Stimulated activated naive CD8-positive, alpha-beta T cell treated with anti-CD3 and anti-CD28 coated beads, Interleukin-15, amount 100 ng/mL, for 72 hours (primary cell): ENCODE data around the gene NNMT.

ENCODE experiments used
- ATAC-seq: fragments of 150-1000 bp; cut with Tn5 transposase; 2 replicates; pipeline ENCODE4 v1.10.0; 2021; ENCODE audit warnings: mild to moderate bottlenecking, moderate library complexity
- DNase-seq, 2 donors: peaks; one replicate each; pipeline ENCODE4 v3.0.0; 2021 to 2022
- H3K27ac Mint-ChIP-seq, 2 donors: one replicate each; pipeline ENCODE4 v1.8.0; 2022; ENCODE audit warnings: mild to moderate bottlenecking in 2 of 2, mixed read lengths in 2 of 2, moderate library complexity in 2 of 2
- H3K27me3 Mint-ChIP-seq: one replicate; pipeline ENCODE4 v1.8.0; 2022; ENCODE audit warnings: mixed read lengths
- H3K4me1 Mint-ChIP-seq: one replicate; pipeline ENCODE4 v1.8.0; 2022; ENCODE audit warnings: mild to moderate bottlenecking, mixed read lengths
- H3K4me3 Mint-ChIP-seq, 2 donors: one replicate each; pipeline ENCODE4 v1.8.0; 2022; ENCODE audit warnings: mild to moderate bottlenecking in 2 of 2, mixed read lengths in 2 of 2, moderate library complexity in 1 of 2
- H3K9me3 Mint-ChIP-seq, 2 donors: one replicate each; pipeline ENCODE4 v1.8.0; 2022; ENCODE audit warnings: mixed read lengths in 2 of 2

The NNMT gene

DNA sequence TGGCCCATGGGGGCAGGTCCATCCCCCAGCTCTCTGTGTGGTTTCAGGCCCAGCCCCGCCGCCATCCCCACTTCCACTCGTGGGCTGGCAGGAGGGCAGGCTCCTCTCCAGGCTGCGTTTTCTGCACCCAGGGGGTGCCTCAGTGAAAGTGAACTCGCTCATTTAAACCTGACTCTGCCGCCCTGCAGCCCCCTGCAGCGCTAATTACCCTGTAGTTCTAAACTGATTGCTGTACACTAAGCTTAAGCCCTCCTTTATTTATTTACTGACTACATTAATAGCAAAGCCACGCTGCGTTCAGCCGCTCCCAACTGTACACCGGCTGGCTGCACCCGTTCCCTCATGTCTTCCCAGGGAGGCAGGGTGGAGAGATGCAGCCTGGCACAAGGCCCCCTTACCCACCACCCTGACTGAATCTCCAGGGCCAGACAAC is 36.6 kb upstream of the NNMT start:
- ATAC-seq: no peak
- no peak overlapping the region for H3K4me3 Mint-ChIP-seq
- no peaks in the 10 kb centered on the region for H3K4me1 Mint-ChIP-seq
- no peak for DNase-seq
- no peak overlapping the region for H3K27ac Mint-ChIP-seq
- no peaks in the 10 kb centered on the region for H3K9me3 Mint-ChIP-seq
- no peaks in the 10 kb centered on the region for H3K27me3 Mint-ChIP-seq

DNA sequence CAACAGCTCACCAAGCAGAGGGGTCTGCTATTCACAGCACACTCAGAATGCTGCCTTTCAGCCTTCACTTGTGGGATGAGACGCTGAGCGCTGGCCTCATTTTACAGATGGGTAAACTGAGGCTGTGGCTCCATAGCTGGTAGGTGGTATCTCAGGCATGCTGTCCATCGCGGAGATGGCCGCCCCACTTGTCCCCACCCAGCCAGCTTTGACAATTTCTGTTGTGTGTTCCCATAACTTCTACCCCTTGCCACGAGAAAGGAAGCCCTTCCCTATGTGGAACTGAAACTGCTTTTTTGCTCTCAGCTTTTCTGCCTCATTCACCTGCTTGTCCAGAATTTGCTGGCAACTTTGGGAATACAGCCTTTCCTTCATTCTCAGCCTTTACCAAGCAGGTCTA is 36.1 kb upstream of the NNMT start:
- no peaks in the 10 kb centered on the region for H3K9me3 Mint-ChIP-seq
- H3K4me1 Mint-ChIP-seq: no peaks in the 10 kb centered on the region
- no peak for ATAC-seq
- H3K27me3 Mint-ChIP-seq: no peaks in the 10 kb centered on the region
- H3K27ac Mint-ChIP-seq: no peak overlapping the region
- DNase-seq: no peak
- no peak overlapping the region for H3K4me3 Mint-ChIP-seq

DNA sequence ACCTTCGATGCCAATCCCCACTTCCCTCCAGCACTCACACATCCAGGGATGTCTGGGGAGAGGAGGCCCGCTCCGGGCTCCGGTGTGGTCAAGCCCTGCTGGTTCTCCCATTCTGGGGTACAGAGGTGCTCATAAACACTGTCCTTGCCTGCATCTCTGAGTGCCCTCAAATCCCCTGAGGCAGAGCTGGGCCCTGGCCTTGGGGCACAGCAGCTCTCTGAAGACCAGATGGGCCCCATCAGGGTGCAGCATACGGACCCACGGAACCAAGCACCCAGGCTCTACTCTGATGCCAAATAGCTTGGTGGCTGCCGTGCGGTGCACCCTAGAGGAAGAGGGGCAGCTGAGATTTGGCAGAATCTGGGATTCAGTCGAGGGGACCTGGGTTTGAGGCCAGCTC is 35.7 kb upstream of the NNMT start:
- ATAC-seq (peak; percentile 18), DNase-seq (no peak)
- Mint-ChIP-seq H3K27ac (no peak overlapping the region), H3K9me3 (no peaks in the 10 kb centered on the region), H3K4me1 (no peaks in the 10 kb centered on the region), H3K27me3 (no peaks in the 10 kb centered on the region), H3K4me3 (no peak overlapping the region)

DNA sequence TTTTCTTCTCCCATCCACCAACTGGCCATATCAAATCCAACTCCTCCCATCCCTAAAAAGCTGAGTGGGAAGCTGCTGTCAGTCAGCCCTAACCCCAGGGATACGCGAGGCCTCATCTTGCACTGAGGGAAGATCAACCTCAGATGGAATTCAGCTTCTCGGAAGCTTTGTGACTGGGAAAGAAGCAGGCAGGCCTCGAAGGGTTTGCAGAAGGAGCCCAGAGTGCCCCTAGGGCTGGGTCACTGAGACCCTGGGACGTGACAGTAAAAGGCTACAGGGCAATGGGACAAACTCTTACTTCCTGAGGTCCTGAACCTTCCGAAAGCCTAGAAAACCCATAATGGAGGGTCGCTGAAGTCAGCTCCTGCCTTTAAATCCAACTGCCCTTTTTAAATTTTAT is 34.4 kb upstream of the NNMT start:
- Mint-ChIP-seq H3K27me3 (no peaks in the 10 kb centered on the region), H3K27ac (no peak overlapping the region), H3K9me3 (no peaks in the 10 kb centered on the region), H3K4me3 (no peak overlapping the region), H3K4me1 (no peaks in the 10 kb centered on the region)
- ATAC-seq: no peak
- DNase-seq: no peak

GRCh38 chr11:114262681-114263512 is 33.3 kb upstream of the NNMT start:
- DNase-seq (no peak), ATAC-seq (peak; percentile 49)
- H3K27ac Mint-ChIP-seq: no peak overlapping the region
- H3K4me3 Mint-ChIP-seq: no peak overlapping the region
- H3K27me3 Mint-ChIP-seq: no peaks in the 10 kb centered on the region
- H3K4me1 Mint-ChIP-seq: no peaks in the 10 kb centered on the region
- no peaks in the 10 kb centered on the region for H3K9me3 Mint-ChIP-seq

DNA sequence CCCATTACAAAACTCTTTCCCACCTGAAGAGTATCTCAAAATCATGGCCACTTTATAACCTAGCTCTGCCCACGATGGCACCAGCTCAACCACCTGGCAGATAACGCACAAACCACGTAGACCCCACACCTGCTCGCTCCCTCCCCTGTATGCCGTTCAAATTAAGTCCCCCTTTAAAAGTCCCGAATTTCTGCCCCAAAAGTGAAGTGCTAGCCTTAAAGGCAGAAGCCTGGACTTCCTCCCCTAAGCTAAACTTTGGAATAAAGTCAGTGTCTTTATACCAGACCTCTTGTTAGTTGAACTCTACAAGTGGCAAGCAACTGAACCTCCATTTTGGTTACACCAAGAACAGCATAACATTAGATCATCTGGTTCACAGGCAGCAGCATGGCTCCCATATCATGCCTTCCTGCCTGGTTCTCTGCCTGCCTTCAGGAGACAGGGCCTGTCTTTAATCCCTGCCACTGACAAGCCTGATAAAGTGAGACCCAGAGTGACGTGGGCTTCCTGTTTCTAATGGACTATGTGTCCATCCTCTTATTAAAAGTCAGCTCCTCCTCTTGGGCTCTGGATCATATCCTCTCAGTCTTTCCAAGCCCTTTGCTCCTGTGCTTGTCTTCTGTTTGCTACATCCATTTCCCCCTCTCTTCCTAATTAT is 32.6 kb upstream of the NNMT start:
- no peaks in the 10 kb centered on the region for H3K27me3 Mint-ChIP-seq
- no peaks in the 10 kb centered on the region for H3K9me3 Mint-ChIP-seq

DNA sequence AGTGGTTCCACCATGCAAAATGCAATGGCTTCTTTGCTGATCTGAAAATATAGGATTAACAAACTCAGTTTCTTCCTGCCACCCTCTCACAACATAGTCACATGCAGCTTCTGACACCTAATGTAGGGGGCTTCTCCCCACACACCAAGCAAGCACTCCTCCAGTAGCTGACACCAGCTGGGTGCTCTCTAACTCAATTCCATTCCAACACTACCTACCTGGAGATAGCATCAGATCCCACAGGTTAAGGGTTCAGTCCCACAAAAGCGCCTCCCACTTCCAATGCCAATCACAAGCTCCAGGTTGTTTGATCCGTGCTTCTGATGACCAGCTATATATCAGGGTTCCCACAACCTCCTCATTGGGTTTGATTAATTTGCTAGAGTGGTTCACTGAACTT is 31.8 kb upstream of the NNMT start:
- Mint-ChIP-seq H3K4me1 (no peaks in the 10 kb centered on the region), H3K27ac (no peak overlapping the region), H3K4me3 (no peak overlapping the region), H3K9me3 (no peaks in the 10 kb centered on the region), H3K27me3 (peaks cover 3% of the 10 kb centered on the region)
- no peak for DNase-seq
- no peak for ATAC-seq

More for the DNA sequence above, 32.6 kb upstream of the NNMT start:
- no peak overlapping the region for H3K27ac Mint-ChIP-seq
- H3K4me1 Mint-ChIP-seq: no peaks in the 10 kb centered on the region
- ATAC-seq (no peak), DNase-seq (no peak)
- no peak overlapping the region for H3K4me3 Mint-ChIP-seq

DNA sequence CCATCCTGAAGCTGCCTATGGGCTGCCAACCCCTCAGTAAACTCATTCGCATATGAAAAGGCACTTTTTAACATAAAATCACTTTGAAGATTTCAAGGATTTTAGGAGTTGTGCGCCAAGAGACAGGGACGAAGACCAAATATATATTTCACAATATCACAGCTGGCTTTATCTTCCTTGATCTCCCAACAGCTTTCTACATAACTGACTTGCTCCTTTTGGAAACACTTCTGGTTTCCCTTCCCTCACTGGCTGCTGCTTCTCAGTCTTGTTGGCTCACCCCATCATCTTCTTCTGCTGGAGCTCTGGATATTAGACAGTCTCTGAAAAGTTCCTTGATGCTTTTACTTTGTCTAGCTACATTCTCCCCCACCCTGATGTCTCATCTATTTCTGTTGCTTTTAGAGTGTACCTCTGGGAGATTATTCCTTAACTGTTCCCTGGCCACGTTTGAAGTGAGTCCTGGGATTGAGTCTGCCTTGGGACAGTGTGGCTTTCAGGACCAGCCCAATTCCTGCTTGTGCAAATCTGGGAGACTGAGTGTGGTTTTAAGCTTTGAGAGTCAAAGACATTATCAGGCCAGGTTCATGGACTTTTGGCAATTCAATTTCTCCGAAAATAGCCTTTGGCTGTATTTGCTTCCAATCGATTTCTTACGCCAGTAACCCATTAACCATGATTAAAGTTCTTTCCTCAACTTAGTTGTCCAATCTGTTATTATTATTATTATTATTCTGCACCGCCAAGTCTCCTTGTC is 30.9 kb upstream of the NNMT start:
- ATAC-seq (no peak), DNase-seq (no peak)
- Mint-ChIP-seq H3K27ac (no peak overlapping the region), H3K4me1 (no peaks in the 10 kb centered on the region), H3K9me3 (no peaks in the 10 kb centered on the region), H3K4me3 (no peak overlapping the region), H3K27me3 (peaks cover 7% of the 10 kb centered on the region)

DNA sequence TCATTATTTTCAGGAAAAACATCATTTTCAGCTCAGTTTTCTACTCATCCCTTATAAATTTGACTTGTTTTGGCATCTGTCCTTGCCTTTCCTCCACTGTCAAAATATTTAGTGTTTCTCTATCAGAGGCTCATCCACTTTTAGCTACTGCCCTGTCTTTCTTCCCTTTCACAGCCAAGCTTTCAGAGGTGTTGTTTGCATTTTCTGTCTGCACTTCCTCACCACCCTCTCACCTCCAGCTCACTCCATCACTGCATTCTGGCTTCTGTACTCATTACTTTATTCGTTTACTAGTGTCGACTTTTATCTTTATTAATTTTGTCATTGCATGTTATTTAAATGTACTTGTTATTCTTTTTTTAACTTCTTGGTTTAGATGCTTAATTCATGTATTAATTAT is 26.7 kb upstream of the NNMT start:
- H3K27ac Mint-ChIP-seq: peak overlapping the region in 1 of 2 donors; percentile 5
- no peaks in the 10 kb centered on the region for H3K9me3 Mint-ChIP-seq
- H3K27me3 Mint-ChIP-seq: peaks cover 21% of the 10 kb centered on the region
- H3K4me3 Mint-ChIP-seq: no peak overlapping the region
- no peaks in the 10 kb centered on the region for H3K4me1 Mint-ChIP-seq
- ATAC-seq: no peak
- no peak for DNase-seq

DNA sequence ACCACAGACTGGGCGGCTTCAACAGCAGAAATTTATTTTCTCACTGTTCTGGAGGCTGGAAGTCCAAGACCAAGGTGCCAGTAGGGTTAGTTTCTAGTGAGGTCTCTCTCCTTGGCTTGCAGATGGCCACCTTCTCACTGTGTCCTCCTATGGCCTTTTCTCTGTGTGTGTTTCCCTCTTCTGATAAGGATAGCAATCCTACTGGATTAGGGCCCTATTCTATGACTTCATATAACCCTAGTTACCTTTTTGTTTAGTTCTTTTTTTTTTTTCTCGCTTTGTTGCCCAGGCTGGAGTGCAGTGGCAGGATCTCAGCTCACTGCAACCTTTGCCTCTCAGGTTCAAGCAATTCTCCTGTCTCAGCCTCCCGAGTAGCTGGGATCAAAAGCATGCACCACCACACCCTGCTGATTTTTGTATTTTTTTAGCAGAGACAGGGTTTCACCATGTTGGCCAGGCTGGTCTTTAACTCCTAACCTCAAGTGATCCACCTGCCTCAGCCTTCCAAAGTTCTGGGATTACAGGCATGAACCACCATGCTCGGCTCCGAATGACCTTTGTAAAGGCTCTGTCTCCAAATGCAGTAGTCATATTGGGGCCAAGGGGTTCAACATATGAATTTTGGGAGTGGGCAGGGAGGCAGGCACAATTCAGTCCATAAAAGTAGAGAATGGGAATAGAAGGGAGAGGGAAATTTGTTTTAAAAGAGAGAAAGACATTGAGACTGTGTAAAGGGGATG is 25.5 kb upstream of the NNMT start:
- peaks cover 24% of the 10 kb centered on the region for H3K27me3 Mint-ChIP-seq
- no peak overlapping the region for H3K27ac Mint-ChIP-seq
- ATAC-seq (no peak), DNase-seq (no peak)
- H3K4me1 Mint-ChIP-seq: no peaks in the 10 kb centered on the region
- H3K4me3 Mint-ChIP-seq: no peak overlapping the region
- no peaks in the 10 kb centered on the region for H3K9me3 Mint-ChIP-seq

DNA sequence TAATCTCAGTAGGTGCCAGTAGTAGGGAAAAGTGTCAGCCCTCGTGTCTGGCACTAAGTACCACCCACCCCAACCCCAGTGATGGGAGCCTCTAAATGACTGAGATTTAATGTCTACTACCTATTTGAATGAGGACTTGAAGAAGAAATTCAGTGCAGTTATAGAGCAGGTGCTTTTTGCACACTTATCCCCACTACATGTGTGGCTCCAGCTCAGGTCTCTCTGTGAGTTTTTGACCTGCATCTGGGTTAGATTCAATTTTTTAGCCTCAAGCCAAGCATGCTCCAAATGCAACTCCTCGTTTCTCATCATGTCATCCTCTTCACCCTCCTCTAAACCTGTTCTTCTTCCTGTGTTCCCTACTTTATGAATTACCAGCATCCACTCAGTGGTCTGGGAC is 24.9 kb upstream of the NNMT start:
- DNase-seq: no peak
- Mint-ChIP-seq H3K27ac (no peak overlapping the region), H3K4me1 (no peaks in the 10 kb centered on the region), H3K4me3 (no peak overlapping the region), H3K27me3 (peaks cover 24% of the 10 kb centered on the region), H3K9me3 (no peaks in the 10 kb centered on the region)
- no peak for ATAC-seq

DNA sequence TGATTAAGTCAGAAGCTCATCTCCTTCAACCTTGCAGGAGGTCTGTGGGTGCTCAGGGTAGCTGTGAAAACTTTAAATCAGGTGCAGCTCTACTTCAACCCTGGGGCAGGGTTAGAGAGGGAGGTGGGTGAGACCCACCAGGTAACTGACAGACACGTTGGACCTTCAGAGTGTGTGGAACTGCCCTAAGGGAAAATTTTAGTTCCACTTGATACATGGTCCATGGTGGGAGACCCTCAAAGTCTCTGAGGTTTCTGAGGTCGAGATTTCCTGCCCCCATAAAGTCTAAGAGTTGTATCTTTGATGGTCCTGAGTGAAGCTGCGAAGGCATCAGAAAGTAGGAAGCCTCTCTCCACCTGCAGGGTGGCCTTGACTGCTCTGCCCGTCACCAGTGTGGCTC is 23.9 kb upstream of the NNMT start:
- ATAC-seq (no peak), DNase-seq (no peak)
- H3K9me3 Mint-ChIP-seq: no peaks in the 10 kb centered on the region
- peaks cover 24% of the 10 kb centered on the region for H3K27me3 Mint-ChIP-seq
- H3K4me3 Mint-ChIP-seq: no peak overlapping the region
- no peaks in the 10 kb centered on the region for H3K4me1 Mint-ChIP-seq
- H3K27ac Mint-ChIP-seq: no peak overlapping the region

DNA sequence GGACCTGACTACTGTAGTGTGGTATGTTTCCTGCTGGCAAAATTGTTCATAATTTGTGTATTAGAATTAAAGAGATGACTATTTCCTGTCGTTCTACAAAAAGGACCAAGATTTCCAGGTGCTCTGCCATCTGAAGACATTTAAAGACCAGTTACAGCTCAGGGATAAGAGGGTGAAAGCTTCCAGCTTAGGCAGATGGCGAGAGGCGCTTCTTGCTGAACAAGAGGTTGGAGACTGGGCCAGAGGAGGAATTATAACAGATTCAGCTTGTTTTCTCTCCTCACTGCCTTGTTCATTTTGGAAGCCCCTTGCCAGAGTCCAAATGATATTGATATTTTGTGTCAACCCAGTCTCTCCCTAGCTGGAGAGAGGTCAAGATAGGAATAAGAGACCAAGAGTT is 23.1 kb upstream of the NNMT start:
- H3K27me3 Mint-ChIP-seq: peaks cover 30% of the 10 kb centered on the region

GRCh38 chr11:114273890-114274635 is 22.1 kb upstream of the NNMT start:
- DNase-seq: no peak
- ATAC-seq: no peak
- no peaks in the 10 kb centered on the region for H3K4me1 Mint-ChIP-seq
- H3K27ac Mint-ChIP-seq: peak overlapping the region in 1 of 2 donors; percentile 21
- H3K4me3 Mint-ChIP-seq: no peak overlapping the region
- H3K27me3 Mint-ChIP-seq: peaks cover 40% of the 10 kb centered on the region
- H3K9me3 Mint-ChIP-seq: no peaks in the 10 kb centered on the region

More for the DNA sequence above, 23.1 kb upstream of the NNMT start:
- H3K4me1 Mint-ChIP-seq: no peaks in the 10 kb centered on the region
- H3K4me3 Mint-ChIP-seq: no peak overlapping the region
- DNase-seq (no peak), ATAC-seq (no peak)
- no peaks in the 10 kb centered on the region for H3K9me3 Mint-ChIP-seq
- no peak overlapping the region for H3K27ac Mint-ChIP-seq

DNA sequence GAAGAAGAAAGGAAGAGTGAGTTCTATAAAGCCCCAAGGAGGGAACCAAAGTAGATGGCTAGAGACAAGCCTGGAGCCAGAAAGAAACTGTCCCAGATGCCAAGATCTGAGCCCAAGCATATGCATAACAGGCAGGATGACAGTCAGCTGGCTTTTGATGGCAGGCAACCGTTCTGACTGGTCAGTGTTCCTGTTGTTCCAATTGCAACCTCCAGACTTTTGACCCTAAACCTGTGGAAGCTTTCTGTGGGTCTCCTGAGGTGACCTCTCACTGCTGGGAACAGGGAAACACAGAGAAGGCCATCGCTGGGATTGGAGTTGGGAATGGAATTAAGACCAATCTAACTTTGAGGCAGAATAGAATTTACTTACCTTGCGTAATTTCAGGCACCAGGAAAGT is 21.6 kb upstream of the NNMT start:
- H3K4me1 Mint-ChIP-seq: no peaks in the 10 kb centered on the region
- no peak overlapping the region for H3K4me3 Mint-ChIP-seq
- ATAC-seq (no peak), DNase-seq (no peak)
- H3K27ac Mint-ChIP-seq: no peak overlapping the region
- no peaks in the 10 kb centered on the region for H3K9me3 Mint-ChIP-seq
- peaks cover 40% of the 10 kb centered on the region for H3K27me3 Mint-ChIP-seq
